ENCODE results near the gene KLHL7. TPM values are rescaled to one million over a fixed set of nuclear protein-coding genes. Genes with fewer than 3 reads are reported as not detected.

The KLHL7 gene
- total RNA-seq, 2 donors from 2014 or later = 37.5 to 54.6 TPM

- H3K36me3 Mint-ChIP-seq (ENCODE audit: low read depth) = no peaks in the 10 kb centered on the region
- Histone ChIP-seq H3K4me3 (ENCODE audit: low read length) (no peak overlapping the region), H3K9ac (ENCODE audit: extremely low read depth, low read length, poor library complexity, severe bottlenecking) (no peak overlapping the region), H3K27ac (ENCODE audit: low read depth, low read length) (no peak overlapping the region), H3K27me3 (ENCODE audit: control insufficient read depth, insufficient read depth, low read length, poor library complexity, severe bottlenecking) (peaks cover 41% of the 10 kb centered on the region), H3K9me3 (ENCODE audit: control insufficient read depth, low read length) (no peaks in the 10 kb centered on the region), H3K4me1 (ENCODE audit: control insufficient read depth, insufficient read depth, low read length) (peaks cover 4% of the 10 kb centered on the region), H3K36me3 (ENCODE audit: control insufficient read depth, insufficient read depth, low read length) (no peaks in the 10 kb centered on the region)
- H3K4me1 Mint-ChIP-seq = peaks cover 31% of the 10 kb centered on the region
- no peaks in the 10 kb centered on the region for H3K9me3 Mint-ChIP-seq
- no peak overlapping the region for H3K27ac Mint-ChIP-seq
- TF ChIP-seq CTCF (conservative IDR thresholded peaks at IDR 0.05) = no peak
- peaks cover 6% of the 10 kb centered on the region for H3K27me3 Mint-ChIP-seq (ENCODE audit: insufficient read depth)
- H3K4me3 Mint-ChIP-seq = no peak overlapping the region
- 83 to 92% methylated on average over 2 to 3 of the region's 4 CpGs for WGBS, 2 experiments (ENCODE audit: insufficient coverage in 1 of 2, insufficient read length in 1 of 2)
- no peak for DNase-seq
These were observed 102.7 kb downstream of the KLHL7 start for GRCh38 chr7:23208316-23208715.

GRCh38 chr7:23210506-23210905 lies 104.9 kb downstream of the KLHL7 start:
- Mint-ChIP-seq H3K36me3 (ENCODE audit: low read depth) (no peaks in the 10 kb centered on the region), H3K27me3 (ENCODE audit: insufficient read depth) (peaks cover 6% of the 10 kb centered on the region), H3K4me1 (peaks cover 28% of the 10 kb centered on the region), H3K4me3 (no peak overlapping the region), H3K9me3 (no peaks in the 10 kb centered on the region), H3K27ac (no peak overlapping the region)
- no peak for TF ChIP-seq CTCF (conservative IDR thresholded peaks at IDR 0.05)
- peaks cover 33% of the 10 kb centered on the region for H3K27me3 ChIP-seq (ENCODE audit: control insufficient read depth, insufficient read depth, low read length, poor library complexity, severe bottlenecking)
- no peak overlapping the region for H3K4me3 ChIP-seq (ENCODE audit: low read length)
- H3K9ac ChIP-seq (ENCODE audit: extremely low read depth, low read length, poor library complexity, severe bottlenecking) = no peak overlapping the region
- H3K27ac ChIP-seq (ENCODE audit: low read depth, low read length) = no peak overlapping the region
- H3K4me1 ChIP-seq (ENCODE audit: control insufficient read depth, insufficient read depth, low read length) = peaks cover 4% of the 10 kb centered on the region
- DNase-seq = no peak
- WGBS, 2 experiments (ENCODE audit: insufficient coverage in 1 of 2, insufficient read length in 1 of 2) = 83 to 100% methylated on average over 1 to 2 of the region's 2 CpGs
- no peaks in the 10 kb centered on the region for H3K9me3 ChIP-seq (ENCODE audit: control insufficient read depth, low read length)
- no peaks in the 10 kb centered on the region for H3K36me3 ChIP-seq (ENCODE audit: control insufficient read depth, insufficient read depth, low read length)

GRCh38 chr7:23211589-23211988 lies 106.0 kb downstream of the KLHL7 start:
- peaks cover 23% of the 10 kb centered on the region for H3K4me1 Mint-ChIP-seq
- 90 to 97% methylated on average over 4 to 11 of the region's 11 CpGs for WGBS, 2 experiments (ENCODE audit: insufficient coverage in 1 of 2, insufficient read length in 1 of 2)
- Histone ChIP-seq H3K27me3 (ENCODE audit: control insufficient read depth, insufficient read depth, low read length, poor library complexity, severe bottlenecking) (peaks cover 31% of the 10 kb centered on the region), H3K4me3 (ENCODE audit: low read length) (no peak overlapping the region), H3K9ac (ENCODE audit: extremely low read depth, low read length, poor library complexity, severe bottlenecking) (no peak overlapping the region), H3K36me3 (ENCODE audit: control insufficient read depth, insufficient read depth, low read length) (no peaks in the 10 kb centered on the region), H3K27ac (ENCODE audit: low read depth, low read length) (no peak overlapping the region), H3K9me3 (ENCODE audit: control insufficient read depth, low read length) (no peaks in the 10 kb centered on the region), H3K4me1 (ENCODE audit: control insufficient read depth, insufficient read depth, low read length) (peaks cover 4% of the 10 kb centered on the region)
- H3K4me3 Mint-ChIP-seq = peak overlapping the region; percentile 36
- peak; percentile 81 for DNase-seq
- peaks cover 6% of the 10 kb centered on the region for H3K27me3 Mint-ChIP-seq (ENCODE audit: insufficient read depth)
- peak overlapping the region; percentile 18 for H3K27ac Mint-ChIP-seq
- no peaks in the 10 kb centered on the region for H3K9me3 Mint-ChIP-seq
- no peak for TF ChIP-seq CTCF (conservative IDR thresholded peaks at IDR 0.05)
- H3K36me3 Mint-ChIP-seq (ENCODE audit: low read depth) = no peaks in the 10 kb centered on the region

All from endodermal cell (in vitro differentiated cells).